Measurements from ENCODE around the gene VPS25.
A peak's percentile ranks its signal among the peaks of the same experiment; 100 is the strongest.
"Not testable (repeated sequence)": the region's sequence is repeated elsewhere in the genome, so short reads cannot be mapped to it uniquely, and the experiment has no call there.

Gene VPS25

DNA sequence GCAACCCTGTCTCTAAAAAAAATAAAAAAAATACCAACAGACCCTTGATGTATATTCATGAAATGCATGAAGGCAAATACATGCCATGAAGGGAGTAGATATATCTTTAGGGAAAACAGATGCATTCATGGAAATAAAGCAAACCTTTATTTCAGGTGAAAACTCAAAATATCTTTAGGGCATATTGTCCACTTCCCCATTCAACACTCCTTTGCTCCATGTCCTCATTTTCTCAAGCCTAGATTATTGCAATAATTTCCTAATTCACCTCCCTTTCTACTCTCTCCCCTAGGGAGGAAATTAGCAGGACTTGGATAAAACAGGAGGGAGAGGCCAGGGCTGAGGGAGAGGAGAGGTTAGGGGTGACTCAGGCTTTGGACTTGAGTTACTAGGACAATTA, 5.7 kb upstream of the VPS25 start:
- DNase-seq (ENCODE audit: insufficient read length, low spot score) (no peak), FAIRE-seq (no peak)

- FAIRE-seq; DNase-seq (ENCODE audit: insufficient read length, low spot score): not testable (repeated sequence)
These were observed 5.2 kb upstream of the VPS25 start for GRCh38 chr17:42768006-42768405.

- FAIRE-seq; DNase-seq (ENCODE audit: insufficient read length, low spot score): not testable (repeated sequence)
These were observed 3.3 kb upstream of the VPS25 start for GRCh38 chr17:42769964-42770363.

DNA sequence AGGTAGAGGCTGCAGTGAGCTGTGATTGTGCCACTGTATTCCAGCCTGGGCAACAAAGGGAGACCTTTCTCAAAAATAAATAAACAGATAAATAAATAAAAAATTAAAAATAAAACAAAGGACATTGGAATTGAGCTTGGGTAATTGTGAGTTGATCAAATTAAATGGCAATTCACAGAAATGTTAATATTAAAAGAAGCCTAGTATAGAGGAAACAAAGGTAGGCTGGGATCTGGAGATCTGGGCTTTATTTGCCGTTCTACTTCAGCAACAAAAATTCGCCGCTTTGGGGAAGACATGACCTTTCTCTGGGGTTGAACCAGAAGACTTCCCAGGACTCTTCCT, 332 bp upstream of the VPS25 start:
- DNase-seq (ENCODE audit: insufficient read length, low spot score) (no peak), FAIRE-seq (no peak)

DNA sequence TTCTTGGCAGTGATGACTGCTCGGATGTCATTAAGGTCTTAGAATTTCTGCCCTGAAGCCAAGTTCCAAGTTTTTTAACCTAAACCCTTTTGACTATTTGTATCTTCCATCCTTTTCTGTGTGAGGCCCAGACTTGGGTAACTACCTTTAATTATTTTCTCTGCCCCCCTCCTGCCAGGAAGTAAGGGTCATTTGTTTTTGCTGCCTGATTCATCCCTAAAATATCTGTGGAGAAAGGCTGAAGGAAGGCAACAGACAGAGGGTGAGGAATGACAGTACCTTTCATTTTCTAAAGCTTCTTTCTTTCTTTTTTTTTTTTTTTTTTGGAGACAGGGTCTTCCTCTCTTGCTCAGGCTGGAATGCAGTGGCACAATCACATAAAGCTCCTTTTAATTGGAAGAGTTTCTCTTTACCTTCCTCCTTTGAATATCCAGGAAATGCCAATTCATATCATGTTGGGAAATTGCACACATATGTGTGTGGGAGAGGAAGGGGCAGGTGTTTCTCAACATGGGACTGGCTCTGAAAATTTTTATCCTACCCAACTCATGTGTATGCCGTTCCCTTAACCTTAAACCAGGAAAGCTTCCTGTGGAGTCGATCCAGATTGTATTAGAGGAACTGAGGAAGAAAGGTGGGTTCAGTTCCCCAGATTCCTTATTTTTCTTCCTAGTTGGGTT, 957 bp downstream of the VPS25 start:
- DNase-seq (ENCODE audit: insufficient read length, low spot score) (no peak), FAIRE-seq (no peak)

DNA sequence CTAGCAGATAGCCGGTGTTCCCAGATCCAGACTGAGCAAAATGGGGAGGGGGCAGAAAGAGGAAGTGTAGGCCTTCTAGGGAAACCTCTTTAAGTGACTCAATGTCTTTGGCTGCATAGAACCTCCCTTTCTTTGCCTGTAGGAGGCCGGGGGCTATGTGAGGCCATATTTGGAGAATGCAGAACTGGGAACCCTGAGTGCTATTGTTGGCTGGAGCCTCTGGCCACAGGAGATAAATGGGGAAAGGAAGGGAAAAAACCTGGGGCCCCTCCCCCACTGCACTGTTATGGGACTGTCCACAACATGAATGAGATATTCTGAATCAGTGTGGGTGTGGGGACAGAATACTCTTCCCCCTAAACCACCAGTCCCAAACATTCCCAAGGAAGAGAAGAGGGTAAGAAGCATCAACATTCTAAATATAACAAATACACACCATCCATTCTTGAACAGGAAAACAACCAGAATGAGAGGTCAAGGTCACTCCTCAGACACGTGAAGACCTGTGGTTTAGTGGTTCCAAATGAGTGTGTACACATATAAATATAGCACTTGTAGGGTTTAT, 2.4 kb downstream of the VPS25 start:
- FAIRE-seq: no peak

DNA sequence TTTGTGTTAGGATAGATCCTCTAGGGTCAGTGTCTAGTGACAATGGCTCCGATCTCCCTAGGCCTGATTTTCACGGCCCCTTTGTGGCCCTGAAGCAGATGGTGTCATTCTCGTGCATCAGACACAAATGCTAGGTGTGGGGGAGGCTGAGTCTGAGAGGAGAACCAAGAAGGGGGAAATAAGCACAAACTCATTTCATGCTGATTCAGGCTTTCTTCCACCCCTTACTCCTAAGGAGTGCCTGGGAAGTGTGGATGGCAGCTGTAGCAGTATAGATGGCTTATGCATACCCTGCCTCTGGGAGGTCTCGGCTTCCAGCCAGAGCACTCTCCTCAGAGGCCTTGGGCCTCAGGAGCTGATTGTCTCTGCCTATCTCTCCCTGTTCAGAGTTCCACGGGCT, 5.3 kb downstream of the VPS25 start:
- FAIRE-seq: no peak
- DNase-seq (ENCODE audit: insufficient read length, low spot score): no peak

More for the DNA sequence above, 2.4 kb downstream of the VPS25 start:
- DNase-seq (ENCODE audit: insufficient read length, low spot score): no peak

- peak; percentile 70 for FAIRE-seq
- peak; percentile 45 for DNase-seq (ENCODE audit: insufficient read length, low spot score)
These were observed 6.2 kb downstream of the VPS25 start for GRCh38 chr17:42779304-42779935.

DNA sequence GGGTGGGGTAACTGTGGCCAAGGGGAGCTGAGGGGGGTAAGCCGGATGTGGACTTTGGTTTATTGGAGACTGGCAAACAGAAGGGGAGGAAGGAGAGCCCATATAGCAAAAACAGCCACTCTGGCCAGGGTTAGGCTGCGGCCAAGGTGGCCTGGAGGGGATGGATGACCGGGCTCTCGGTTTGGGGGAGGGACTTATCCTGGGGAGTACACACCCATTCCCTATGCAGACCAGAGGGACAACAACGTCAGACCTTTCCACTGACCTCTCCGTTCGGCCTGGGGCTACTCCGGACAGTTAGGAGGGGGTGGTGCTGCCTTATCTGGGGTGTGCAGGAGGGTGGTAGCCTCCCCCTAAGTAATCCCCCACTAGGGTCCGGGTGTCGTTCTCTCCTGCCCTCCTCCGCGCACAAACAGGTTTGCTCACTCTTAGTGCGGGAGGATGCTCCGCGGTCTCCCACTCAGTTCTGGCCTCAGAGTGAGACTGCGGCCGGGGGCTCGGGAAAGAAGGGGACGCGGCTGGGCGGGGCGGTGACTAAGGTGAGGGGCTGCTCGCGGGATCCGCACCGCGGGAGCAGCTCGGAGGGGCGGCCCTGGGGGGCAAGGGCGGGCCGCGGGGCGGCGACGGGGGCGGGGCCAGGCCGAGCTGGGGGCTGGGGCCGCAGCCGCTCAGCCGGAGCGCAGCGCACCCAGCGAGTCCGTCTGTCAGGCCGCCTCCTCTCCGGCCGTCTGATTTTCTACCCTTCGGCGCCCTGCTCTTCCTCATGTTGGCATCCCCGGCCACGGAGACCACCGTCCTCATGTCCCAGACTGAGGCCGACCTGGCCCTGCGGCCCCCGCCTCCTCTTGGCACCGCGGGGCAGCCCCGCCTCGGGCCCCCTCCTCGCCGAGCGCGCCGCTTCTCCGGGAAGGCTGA, 6.9 kb downstream of the VPS25 start, which contains the start of gene WNK4:
Gene WNK4, plus strand, starts transcription at position 675 of the 915 bp plus-strand sequence. Its CDS starts 89 bp downstream, at position 764.
- DNase-seq (ENCODE audit: insufficient read length, low spot score) (peak; percentile 83), FAIRE-seq (peak; percentile 93)

- DNase-seq (ENCODE audit: insufficient read length, low spot score) (peak; percentile 28), FAIRE-seq (peak; percentile 86)
These were observed 7.8 kb downstream of the VPS25 start for GRCh38 chr17:42780851-42781638.

- FAIRE-seq (peak; percentile 80), DNase-seq (ENCODE audit: insufficient read length, low spot score) (no peak)
These were observed 8.5 kb downstream of the VPS25 start for GRCh38 chr17:42781639-42782165.

- DNase-seq (ENCODE audit: insufficient read length, low spot score) (peak; percentile 22), FAIRE-seq (peak; percentile 77)
These were observed 9.2 kb downstream of the VPS25 start for GRCh38 chr17:42782166-42783061.

- peak; percentile 71 for DNase-seq (ENCODE audit: insufficient read length, low spot score)
- peak; percentile 92 for FAIRE-seq
These were observed 10.0 kb downstream of the VPS25 start for GRCh38 chr17:42783062-42783790.

- no peak for FAIRE-seq
These were observed 10.5 kb downstream of the VPS25 start for GRCh38 chr17:42783791-42784138.

DNA sequence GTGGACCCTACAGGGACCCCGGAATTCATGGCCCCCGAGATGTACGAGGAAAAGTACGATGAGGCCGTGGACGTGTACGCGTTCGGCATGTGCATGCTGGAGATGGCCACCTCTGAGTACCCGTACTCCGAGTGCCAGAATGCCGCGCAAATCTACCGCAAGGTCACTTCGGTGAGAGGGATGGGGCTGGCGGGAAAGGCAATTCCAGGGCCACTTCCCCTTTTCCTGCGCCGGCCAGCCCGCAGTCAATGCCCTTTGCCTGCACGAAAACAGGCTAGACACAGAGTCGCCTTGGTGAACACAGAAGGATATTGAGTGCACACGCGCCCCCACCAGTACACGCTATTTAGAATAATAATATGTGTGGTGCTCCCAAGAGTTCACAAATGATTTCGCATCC, 11.2 kb downstream of the VPS25 start:
- DNase-seq (ENCODE audit: insufficient read length, low spot score): no peak
- FAIRE-seq: no peak

More at GRCh38 chr17:42783791-42784138, 10.5 kb downstream of the VPS25 start:
- DNase-seq (ENCODE audit: insufficient read length, low spot score): no peak

DNA sequence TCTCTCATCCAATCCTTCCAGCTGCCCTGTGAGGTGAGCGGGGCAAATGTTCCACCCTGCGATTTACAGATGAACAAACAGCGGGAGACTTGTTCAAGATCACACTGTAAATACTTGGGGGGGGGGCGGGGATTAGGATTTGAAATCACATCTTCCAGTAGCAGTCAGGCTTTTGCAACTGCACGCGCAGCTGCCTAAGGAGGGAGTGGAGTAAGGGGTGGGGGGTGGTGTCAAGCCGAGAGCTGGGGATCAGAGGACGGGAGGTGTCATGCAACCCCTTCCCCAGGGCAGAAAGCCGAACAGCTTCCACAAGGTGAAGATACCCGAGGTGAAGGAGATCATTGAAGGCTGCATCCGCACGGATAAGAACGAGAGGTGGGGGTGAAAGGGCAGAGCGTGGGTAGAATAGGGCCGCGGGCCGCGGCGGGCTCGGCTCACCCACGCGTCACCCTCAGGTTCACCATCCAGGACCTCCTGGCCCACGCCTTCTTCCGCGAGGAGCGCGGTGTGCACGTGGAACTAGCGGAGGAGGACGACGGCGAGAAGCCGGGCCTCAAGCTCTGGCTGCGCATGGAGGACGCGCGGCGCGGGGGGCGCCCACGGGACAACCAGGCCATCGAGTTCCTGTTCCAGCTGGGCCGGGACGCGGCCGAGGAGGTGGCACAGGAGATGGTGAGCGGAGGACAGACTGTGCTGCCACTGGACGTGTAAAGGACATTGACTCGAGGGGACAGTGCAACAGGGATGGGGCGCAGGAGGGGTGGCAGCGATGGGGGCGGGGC, 11.8 kb downstream of the VPS25 start:
- FAIRE-seq (no peak), DNase-seq (ENCODE audit: insufficient read length, low spot score) (no peak)

- DNase-seq (ENCODE audit: insufficient read length, low spot score) (no peak), FAIRE-seq (no peak)
These were observed 14.0 kb downstream of the VPS25 start for GRCh38 chr17:42787266-42787665.

DNA sequence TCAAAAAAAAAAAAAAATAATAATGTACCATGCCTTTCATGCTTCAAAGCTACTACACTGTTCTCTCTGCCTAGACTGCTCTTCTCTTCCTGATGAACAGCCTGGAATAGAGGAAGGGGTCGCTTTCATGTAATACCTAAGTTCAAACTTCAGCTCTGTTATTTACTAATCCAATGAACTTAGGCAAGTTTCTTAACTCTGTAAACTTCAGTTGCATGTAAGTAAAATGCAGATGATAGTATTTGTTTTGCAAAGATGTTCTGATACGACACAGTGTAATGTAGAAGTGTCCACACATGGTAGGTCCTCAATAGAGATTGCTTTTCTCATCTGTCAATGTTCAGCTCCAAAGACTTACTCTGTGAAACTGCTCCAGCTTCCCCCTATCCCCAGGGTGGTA, 18.7 kb downstream of the VPS25 start:
- FAIRE-seq (no peak), DNase-seq (ENCODE audit: insufficient read length, low spot score) (no peak)
